ENCODE measurements around the gene TNNT1.

The TNNT1 gene

GRCh38 chr19:55086730-55087541 lies 62.1 kb downstream of the TNNT1 start:
- peak; percentile 49 for DNase-seq

GRCh38 chr19:55085923-55086715 lies 62.9 kb downstream of the TNNT1 start:
- DNase-seq = no peak

GRCh38 chr19:55084416-55084815 lies 64.6 kb downstream of the TNNT1 start:
- DNase-seq = no peak

- no peak for DNase-seq
These were observed 65.8 kb downstream of the TNNT1 start for GRCh38 chr19:55083004-55083850.

Data from stimulated activated naive CD4-positive, alpha-beta T cell treated with Interleukin-2 at 50 U/mL for 16 hours (primary cell).